K562 (cell line): ENCODE data around the gene LRP10. TPM values are rescaled to one million over a fixed set of nuclear protein-coding genes. Genes with fewer than 3 reads are reported as not detected.

Experiments
- ESRRA ChIP-seq: fragments of 450-650 bp; IDR thresholded peaks from 2 replicates; pipeline ENCODE4 v1.6.1; 2014; ENCODE audit warnings: low read depth, mild to moderate bottlenecking, moderate library complexity, borderline replicate concordance
- ESRRB ChIP-seq: fragments of 250-450 bp; sonication (Bioruptor Pico); IDR thresholded peaks from 2 replicates; pipeline ENCODE4 v1.5.0; 2020; ENCODE audit warnings: mild to moderate bottlenecking, moderate library complexity, borderline replicate concordance
- EWSR1 ChIP-seq: fragments of 450-650 bp; IDR thresholded peaks from 2 replicates; pipeline ENCODE4 v1.6.1; 2018; ENCODE audit warnings: borderline replicate concordance, mild to moderate bottlenecking, low read depth, moderate library complexity; ENCODE audit not compliant: partially characterized antibody
- FOS ChIP-seq: IDR thresholded peaks from 3 replicates; pipeline ENCODE4 v1.6.1; 2011; ENCODE audit not compliant: insufficient read length; ENCODE audit errors: extremely low read depth
- HOMEZ ChIP-seq: fragments of 250-450 bp; sonication (Bioruptor Pico); IDR thresholded peaks from 2 replicates; pipeline ENCODE4 v1.4.0; 2020; ENCODE audit warnings: mild to moderate bottlenecking, moderate library complexity
- MGA ChIP-seq: fragments of 450-650 bp; IDR thresholded peaks from 2 replicates; pipeline ENCODE4 v1.6.1; 2016; ENCODE audit warnings: mild to moderate bottlenecking, moderate library complexity
- NCOA4 ChIP-seq: fragments of 450-650 bp; IDR thresholded peaks from 2 replicates; pipeline ENCODE4 v1.6.1; 2018; ENCODE audit warnings: mild to moderate bottlenecking; ENCODE audit not compliant: partially characterized antibody
- POLR3G ChIP-seq: IDR thresholded peaks from 2 replicates; pipeline ENCODE4 v1.6.1; 2011; ENCODE audit not compliant: insufficient read length, insufficient replicate concordance; ENCODE audit errors: extremely low read depth
- ZBTB8A ChIP-seq: fragments of 450-650 bp; IDR thresholded peaks from 2 replicates; pipeline ENCODE4 v1.6.1; 2018; ENCODE audit warnings: mild to moderate bottlenecking, moderate library complexity; ENCODE audit not compliant: partially characterized antibody
- ZFP30 ChIP-seq: fragments of 250-450 bp; sonication (Bioruptor Pico); IDR thresholded peaks from 2 replicates; pipeline ENCODE4 v1.8.0; 2022; ENCODE audit warnings: moderate library complexity, mild to moderate bottlenecking, inconsistent platforms, borderline replicate concordance
- ZKSCAN8 ChIP-seq: fragments of 200-800 bp; sonication (Bioruptor generic); IDR thresholded peaks from 2 replicates; pipeline ENCODE4 v1.6.1; 2016; ENCODE audit warnings: missing genetic modification characterization, missing compliant biosample characterization
- ZNF695 ChIP-seq: fragments of 450-650 bp; formaldehyde crosslinking; IDR thresholded peaks from 2 replicates; pipeline ENCODE4 v1.4.0; 2020; ENCODE audit warnings: mild to moderate bottlenecking, moderate library complexity
- ZNF696 ChIP-seq: fragments of 250-450 bp; sonication (Bioruptor Pico); conservative IDR thresholded peaks from 2 replicates; pipeline ENCODE4 v1.4.0; 2020; ENCODE audit warnings: mild to moderate bottlenecking, moderate library complexity
- polyA plus RNA-seq, 8 experiments: library from polyadenylated mRNA; depleted of rRNA in 4 of 8; stranded (reverse) in 5 of 8; unstranded in 3 of 8; fragments of >200 nt; fragmentation: Nextera tagmentation in 2 of 8; fragmentation: Illumina TruSeq in 1 of 8; extraction: Ambion mirVana in 2 of 8; extraction: Trizol in 1 of 8; gene quantifications; 2 replicates each; pipeline versions ENCODE4 v1.2.1 to v1.2.3, GENCODE V29; 2011 to 2014; ENCODE audit warnings: inconsistent platforms in 1 of 8, missing spikeins in 1 of 8
- total RNA-seq, 7 experiments: library from RNA; depleted of rRNA in 6 of 7; stranded (reverse); fragments of >200 nt in 6 of 7; fragmentation: Illumina TruSeq in 2 of 7; extraction: Trizol in 2 of 7; gene quantifications; 2 replicates each; pipeline versions ENCODE4 v1.2.1 to v1.2.3, GENCODE V29; 2011 to 2021; ENCODE audit warnings: low replicate concordance in 1 of 7

The LRP10 gene
- total and polyA plus RNA-seq, 9 of the 15 experiments (the other 6 are each of a cell fraction or from before 2014, with no cell fraction given), result 1.3 to 45.5 (median 10.9) TPM

- TF ChIP-seq MGA, result no peak
- TF ChIP-seq ESRRB, result no peak
- no peak for TF ChIP-seq ZNF696 (CRISPR knock-in tag)
- TF ChIP-seq ZBTB8A, result peak; percentile 72
- TF ChIP-seq ZFP30 (CRISPR knock-in tag), result no peak
- peak; percentile 83 for TF ChIP-seq FOS
- peak; percentile 47 for TF ChIP-seq NCOA4
- TF ChIP-seq ZKSCAN8 (CRISPR knock-in tag), result no peak
- peak; percentile 59 for TF ChIP-seq POLR3G
- no peak for TF ChIP-seq EWSR1
- no peak for TF ChIP-seq ZNF695 (CRISPR knock-in tag)
- no peak for TF ChIP-seq HOMEZ (CRISPR knock-in tag)
- no peak; the same call in 1 of the 2 replicates for TF ChIP-seq ESRRA
Measured at GRCh38 chr14:22929104-22929960, 57.8 kb downstream of the LRP10 start, which contains the start of gene PRMT5 (continued).
